IPS DF 4.7 (cell line): ENCODE measurements around the gene OR52L1.

Experiments
- DNase-seq: peaks from one replicate; pipeline ENCODE4 v3.0.0-alpha.2; 2013; ENCODE audit warnings: low spot score; ENCODE audit errors: extremely low read depth

Gene OR52L1

GRCh38 chr11:5940748-5941147 is 46.0 kb downstream of the OR52L1 start:
- DNase-seq: no peak

- no peak for DNase-seq
Observed at GRCh38 chr11:5938603-5938965, 48.2 kb downstream of the OR52L1 start.

DNA sequence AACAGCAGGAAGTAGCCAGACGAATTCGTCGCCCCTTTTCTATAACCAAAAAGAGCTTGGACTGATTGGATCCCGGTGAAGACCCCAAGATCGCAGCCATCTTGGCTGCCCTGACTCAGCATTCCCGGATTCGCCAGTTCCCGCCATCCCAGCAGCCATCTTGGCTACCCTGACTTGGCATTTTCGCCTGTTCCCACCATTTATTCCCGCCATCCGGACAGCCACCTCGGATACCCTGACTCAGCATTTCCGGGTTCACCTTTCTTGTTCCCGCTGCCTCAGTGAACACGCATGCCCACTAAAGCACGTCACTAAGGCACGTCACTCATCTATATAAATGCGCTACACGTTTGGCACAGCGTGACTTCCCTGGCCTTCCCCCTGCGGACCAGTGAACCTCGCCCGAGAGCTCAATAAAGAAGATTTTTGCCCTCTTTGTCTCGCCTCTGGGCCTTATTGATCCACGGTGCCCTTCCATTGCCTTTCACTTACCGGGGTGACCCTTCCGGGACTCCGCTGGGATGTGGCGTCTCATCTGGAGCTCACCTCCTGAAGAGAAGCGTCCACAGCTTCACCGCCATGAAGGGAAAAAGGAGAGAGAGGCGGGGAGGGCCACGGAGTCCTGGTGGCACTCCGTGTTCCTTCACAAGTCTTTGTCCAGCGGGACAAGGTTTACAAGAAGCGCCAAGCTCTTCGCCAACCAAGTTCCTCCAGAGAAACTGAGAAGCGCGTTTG is 48.8 kb downstream of the OR52L1 start:
- no peak for DNase-seq
